ENCODE data around the gene FBXL19.

Gene FBXL19

GRCh38 chr16:30992276-30992780 is 69.0 kb downstream of the FBXL19 start:
- Histone ChIP-seq H4K20me1 (ENCODE audit: low read depth, low read length) (no peaks in the 10 kb centered on the region), H3K9me3 (ENCODE audit: insufficient read depth, low read length) (no peaks in the 10 kb centered on the region), H3K9me2 (replicated peaks; ENCODE audit: insufficient read depth, low read length) (no peaks in the 10 kb centered on the region), H3K9ac (ENCODE audit: low read length) (no peak overlapping the region), H3K4me3 (ENCODE audit: insufficient read depth, low read length, poor library complexity, severe bottlenecking) (no peak overlapping the region), H3F3A (ENCODE audit: insufficient read depth) (no peaks in the 10 kb centered on the region), H3K27ac (ENCODE audit: low read depth, low read length) (no peak overlapping the region), H3K79me2 (ENCODE audit: insufficient read depth, low read length) (no peaks in the 10 kb centered on the region), H3K4me2 (ENCODE audit: low read depth, low read length, poor library complexity, severe bottlenecking) (no peak overlapping the region), H2AFZ (ENCODE audit: low read depth, low read length, severe bottlenecking) (no peak overlapping the region), H3K36me3 (ENCODE audit: low read length) (no peaks in the 10 kb centered on the region), H3K27me3 (ENCODE audit: low read length) (no peaks in the 10 kb centered on the region)
- TF ChIP-seq EZH2phosphoT487 (conservative IDR thresholded peaks at IDR 0.05; ENCODE audit: low read length): no peak
- TF ChIP-seq, protein P1, sequence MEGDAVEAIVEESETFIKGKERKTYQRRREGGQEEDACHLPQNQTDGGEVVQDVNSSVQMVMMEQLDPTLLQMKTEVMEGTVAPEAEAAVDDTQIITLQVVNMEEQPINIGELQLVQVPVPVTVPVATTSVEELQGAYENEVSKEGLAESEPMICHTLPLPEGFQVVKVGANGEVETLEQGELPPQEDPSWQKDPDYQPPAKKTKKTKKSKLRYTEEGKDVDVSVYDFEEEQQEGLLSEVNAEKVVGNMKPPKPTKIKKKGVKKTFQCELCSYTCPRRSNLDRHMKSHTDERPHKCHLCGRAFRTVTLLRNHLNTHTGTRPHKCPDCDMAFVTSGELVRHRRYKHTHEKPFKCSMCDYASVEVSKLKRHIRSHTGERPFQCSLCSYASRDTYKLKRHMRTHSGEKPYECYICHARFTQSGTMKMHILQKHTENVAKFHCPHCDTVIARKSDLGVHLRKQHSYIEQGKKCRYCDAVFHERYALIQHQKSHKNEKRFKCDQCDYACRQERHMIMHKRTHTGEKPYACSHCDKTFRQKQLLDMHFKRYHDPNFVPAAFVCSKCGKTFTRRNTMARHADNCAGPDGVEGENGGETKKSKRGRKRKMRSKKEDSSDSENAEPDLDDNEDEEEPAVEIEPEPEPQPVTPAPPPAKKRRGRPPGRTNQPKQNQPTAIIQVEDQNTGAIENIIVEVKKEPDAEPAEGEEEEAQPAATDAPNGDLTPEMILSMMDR (IDR thresholded peaks at IDR 0.05; ENCODE audit: insufficient read depth, low read length, poor library complexity, severe bottlenecking): no peak

- H2AFZ ChIP-seq (ENCODE audit: low read depth, low read length, severe bottlenecking): no peak overlapping the region
- no peaks in the 10 kb centered on the region for H3K9me3 ChIP-seq (ENCODE audit: insufficient read depth, low read length)
- H3K4me3 ChIP-seq (ENCODE audit: insufficient read depth, low read length, poor library complexity, severe bottlenecking): no peak overlapping the region
- H3K27ac ChIP-seq (ENCODE audit: low read depth, low read length): no peak overlapping the region
- no peaks in the 10 kb centered on the region for H3K79me2 ChIP-seq (ENCODE audit: insufficient read depth, low read length)
- H3K4me2 ChIP-seq (ENCODE audit: low read depth, low read length, poor library complexity, severe bottlenecking): no peak overlapping the region
- H4K20me1 ChIP-seq (ENCODE audit: low read depth, low read length): no peaks in the 10 kb centered on the region
- H3F3A ChIP-seq (ENCODE audit: insufficient read depth): no peaks in the 10 kb centered on the region
- H3K36me3 ChIP-seq (ENCODE audit: low read length): no peaks in the 10 kb centered on the region
- no peaks in the 10 kb centered on the region for H3K27me3 ChIP-seq (ENCODE audit: low read length)
- H3K9me2 ChIP-seq (replicated peaks; ENCODE audit: insufficient read depth, low read length): no peaks in the 10 kb centered on the region
- TF ChIP-seq EZH2phosphoT487 (conservative IDR thresholded peaks at IDR 0.05; ENCODE audit: low read length): no peak
- TF ChIP-seq, protein P1 (IDR thresholded peaks at IDR 0.05; ENCODE audit: insufficient read depth, low read length, poor library complexity, severe bottlenecking): no peak
- H3K9ac ChIP-seq (ENCODE audit: low read length): no peak overlapping the region
Observed at GRCh38 chr16:30992931-30993816, 69.8 kb downstream of the FBXL19 start.

DNA sequence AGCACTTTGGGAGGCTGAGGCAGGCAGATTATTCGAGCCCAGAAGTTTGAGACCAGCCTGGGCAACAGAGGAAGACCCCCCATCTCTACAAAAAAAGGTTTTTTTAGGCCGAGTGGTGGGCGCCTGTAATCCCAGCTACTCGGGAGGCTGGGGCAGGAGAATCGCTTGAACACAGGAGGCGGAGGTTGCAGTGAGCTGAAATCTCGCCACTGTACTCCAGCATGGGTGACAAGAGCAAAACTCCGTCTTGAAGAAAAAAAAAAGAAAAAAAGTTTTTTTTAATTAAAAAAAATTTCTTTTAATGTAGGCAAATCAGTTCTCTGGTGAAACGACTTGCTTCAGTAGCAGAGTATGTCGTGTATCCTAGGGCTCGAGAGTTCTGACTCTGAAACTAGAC is 72.6 kb downstream of the FBXL19 start:
- no peaks in the 10 kb centered on the region for H3K36me3 ChIP-seq (ENCODE audit: low read length)
- H3K4me3 ChIP-seq (ENCODE audit: insufficient read depth, low read length, poor library complexity, severe bottlenecking): no peak overlapping the region
- H4K20me1 ChIP-seq (ENCODE audit: low read depth, low read length): no peaks in the 10 kb centered on the region
- no peak overlapping the region for H3K27ac ChIP-seq (ENCODE audit: low read depth, low read length)
- no peaks in the 10 kb centered on the region for H3K27me3 ChIP-seq (ENCODE audit: low read length)
- no peak overlapping the region for H3K4me2 ChIP-seq (ENCODE audit: low read depth, low read length, poor library complexity, severe bottlenecking)
- no peaks in the 10 kb centered on the region for H3K9me2 ChIP-seq (replicated peaks; ENCODE audit: insufficient read depth, low read length)
- no peaks in the 10 kb centered on the region for H3K79me2 ChIP-seq (ENCODE audit: insufficient read depth, low read length)
- no peaks in the 10 kb centered on the region for H3K9me3 ChIP-seq (ENCODE audit: insufficient read depth, low read length)
- no peak overlapping the region for H2AFZ ChIP-seq (ENCODE audit: low read depth, low read length, severe bottlenecking)
- H3F3A ChIP-seq (ENCODE audit: insufficient read depth): no peaks in the 10 kb centered on the region
- no peak for TF ChIP-seq EZH2phosphoT487 (conservative IDR thresholded peaks at IDR 0.05; ENCODE audit: low read length)
- TF ChIP-seq, protein P1 (IDR thresholded peaks at IDR 0.05; ENCODE audit: insufficient read depth, low read length, poor library complexity, severe bottlenecking): no peak
- H3K9ac ChIP-seq (ENCODE audit: low read length): no peak overlapping the region

Measured in SU-DHL-6 (cell line).